Activated CD4-positive, alpha-beta T cell treated with anti-CD3 and anti-CD28 coated beads for 24 hours (primary cell): Measurements from ENCODE around the gene GPX8.

Experiments used
- DNase-seq, 2 donors: peaks; one replicate each; pipeline ENCODE4 v3.0.0-alpha.2; 2020; ENCODE audit warnings: low read depth in 2 of 2

The GPX8 gene

DNA sequence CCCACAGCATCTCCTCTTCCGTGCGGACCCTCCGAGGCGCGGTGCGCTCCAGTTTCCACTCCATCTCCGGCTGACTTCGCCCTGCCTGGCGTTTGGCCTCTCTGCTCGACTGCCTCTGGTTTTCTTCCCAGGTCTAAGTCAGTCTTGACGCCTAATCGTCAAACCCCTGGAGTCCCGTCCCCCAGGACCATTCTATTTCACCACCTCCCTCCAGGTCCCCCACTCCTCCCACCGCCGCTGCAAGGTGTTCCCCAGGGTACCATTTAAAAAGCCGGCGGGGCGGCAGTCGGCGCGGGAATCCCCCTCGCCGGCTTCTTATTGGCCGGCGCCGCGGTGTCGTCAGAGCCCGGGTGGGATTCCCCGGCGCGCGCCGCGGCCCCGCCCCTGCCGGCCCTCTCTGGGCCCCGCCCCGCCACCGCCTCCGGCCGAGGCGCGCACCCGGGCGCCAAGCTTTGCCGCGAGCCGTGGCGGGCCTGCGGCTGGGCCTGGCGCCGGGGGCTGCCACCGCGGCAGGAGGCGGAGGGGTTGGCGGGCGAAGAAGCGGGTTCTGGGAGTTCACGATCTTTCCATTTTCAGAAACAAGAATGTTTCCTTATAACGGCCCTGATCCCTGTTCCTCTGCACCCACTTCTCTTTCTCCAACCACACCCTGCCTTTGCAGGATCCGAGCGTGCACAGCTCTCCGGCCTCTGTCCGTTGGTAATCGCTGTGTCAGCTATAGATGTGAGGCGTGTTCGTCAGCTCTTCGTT is 13.1 kb downstream of the GPX8 start, which contains the start of gene CDC20B:
Gene CDC20B (minus strand): TSS at position 241 of the 750 bp plus-strand sequence. CDS start 177 bp downstream, at position 64.
- DNase-seq = peak; percentile 55 to 64

DNA sequence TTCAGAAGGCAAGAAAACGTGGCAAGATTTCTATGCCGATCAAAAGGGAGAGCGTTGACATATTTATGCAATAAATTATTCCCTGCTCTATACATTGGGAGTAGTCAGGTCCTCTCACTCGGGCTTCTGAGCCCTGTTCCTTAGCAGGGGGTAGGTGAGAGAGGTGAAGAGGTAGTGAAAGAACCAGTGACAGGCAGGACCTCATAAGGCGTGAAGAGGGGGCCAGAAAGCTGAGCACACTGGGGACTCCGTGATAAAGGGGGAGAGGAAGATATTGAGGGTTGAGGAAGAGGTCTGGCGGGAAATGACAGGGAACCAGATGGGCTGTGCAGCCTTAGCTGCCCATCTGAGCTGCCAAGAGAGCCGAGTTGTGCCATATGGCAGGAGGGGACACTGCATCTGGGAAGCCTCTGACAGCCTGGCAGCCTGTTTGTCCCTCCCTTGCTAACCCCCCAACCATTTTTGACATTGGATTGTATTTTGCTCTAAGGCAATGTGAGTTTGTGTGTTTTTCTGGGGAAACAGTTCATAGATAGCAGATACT is 13.8 kb downstream of the GPX8 start:
- no peak for DNase-seq

DNA sequence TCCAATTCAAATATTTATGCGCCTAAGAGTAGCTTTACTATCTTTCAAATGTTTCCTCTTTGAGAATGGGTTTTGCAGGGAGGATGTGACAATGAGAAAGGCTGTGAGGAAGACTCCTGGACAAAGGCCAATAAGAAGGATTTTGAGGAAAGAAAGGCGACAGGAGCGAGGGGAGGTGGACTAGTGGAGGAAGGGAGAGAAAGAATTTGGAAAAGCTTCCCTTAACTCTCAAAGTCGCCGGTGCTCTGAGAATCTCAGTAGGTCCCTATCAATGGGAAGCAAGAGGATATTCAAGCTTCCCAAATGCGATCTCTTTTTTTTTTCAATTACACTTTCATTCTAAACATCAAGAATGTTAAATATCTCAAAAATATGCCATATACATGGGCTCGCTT is 15.8 kb downstream of the GPX8 start:
- no peak for DNase-seq

DNA sequence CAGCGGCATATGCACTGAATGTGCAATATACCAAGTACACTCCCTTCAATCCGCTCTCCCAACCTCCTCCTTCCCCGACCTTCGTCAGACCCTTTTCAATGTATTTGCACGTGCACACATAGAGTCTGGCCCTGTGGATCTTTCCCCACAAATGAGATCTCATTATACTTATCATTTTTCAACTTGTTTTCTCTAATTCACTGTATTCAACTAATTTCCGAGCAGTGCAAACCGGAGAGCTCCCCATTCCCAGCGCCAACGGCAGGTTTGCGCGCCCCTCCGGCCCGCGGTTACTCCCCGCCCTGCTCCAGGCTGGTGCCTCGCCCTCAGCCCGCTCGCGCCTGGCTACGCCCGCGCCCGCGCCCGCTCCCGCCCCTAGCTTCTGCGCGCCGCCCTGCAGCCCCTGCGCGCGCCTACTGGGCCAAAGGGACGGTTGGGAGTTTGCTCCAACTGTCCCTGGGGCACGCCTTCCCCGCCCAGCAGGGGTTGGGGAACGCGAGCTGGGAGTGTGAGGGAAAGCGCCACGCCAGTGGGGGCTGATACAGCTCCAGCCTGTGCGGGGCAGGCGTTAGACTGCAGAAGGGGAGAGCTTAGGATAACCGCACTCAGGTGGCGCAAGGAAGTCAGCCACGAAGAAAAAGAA is 16.3 kb downstream of the GPX8 start:
- no peak for DNase-seq

DNA sequence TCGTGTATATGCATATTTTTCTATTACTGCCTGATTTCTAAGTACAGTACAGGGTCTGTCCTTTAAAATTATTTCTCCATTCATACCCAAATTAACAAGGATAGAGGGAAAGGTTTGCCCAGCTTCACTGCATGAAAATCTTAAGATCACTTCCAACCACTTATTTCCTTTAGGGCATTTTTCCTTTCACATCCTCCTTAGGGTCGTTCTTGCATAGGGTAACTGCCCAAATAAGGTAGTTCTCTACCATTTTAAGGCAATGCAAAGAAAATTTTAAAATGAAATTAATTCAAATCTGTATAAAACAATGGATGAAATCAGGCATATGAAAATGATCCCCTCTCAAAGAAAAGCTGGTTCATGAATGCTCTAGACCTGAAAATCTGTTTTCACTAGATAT is 17.1 kb downstream of the GPX8 start:
- no peak for DNase-seq

DNA sequence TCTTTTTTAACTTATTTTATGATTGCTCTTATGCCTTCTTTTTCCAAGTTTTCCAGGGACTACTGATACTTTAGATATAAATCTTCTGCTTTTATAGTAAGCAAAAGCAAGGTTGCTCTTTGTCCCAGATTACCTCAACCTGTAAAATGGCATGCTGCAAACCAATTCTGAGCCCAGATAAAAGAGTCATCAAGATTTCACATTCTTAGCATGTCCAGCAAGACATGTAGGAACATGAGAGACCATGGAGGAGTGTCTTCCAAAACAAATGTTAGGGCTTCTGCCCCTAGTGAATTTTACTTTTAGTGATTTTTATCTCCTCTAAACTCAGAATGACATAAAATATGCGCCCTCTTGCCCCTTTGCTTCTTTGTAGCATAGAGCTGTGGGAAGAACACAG is 20.0 kb downstream of the GPX8 start:
- DNase-seq = no peak

DNA sequence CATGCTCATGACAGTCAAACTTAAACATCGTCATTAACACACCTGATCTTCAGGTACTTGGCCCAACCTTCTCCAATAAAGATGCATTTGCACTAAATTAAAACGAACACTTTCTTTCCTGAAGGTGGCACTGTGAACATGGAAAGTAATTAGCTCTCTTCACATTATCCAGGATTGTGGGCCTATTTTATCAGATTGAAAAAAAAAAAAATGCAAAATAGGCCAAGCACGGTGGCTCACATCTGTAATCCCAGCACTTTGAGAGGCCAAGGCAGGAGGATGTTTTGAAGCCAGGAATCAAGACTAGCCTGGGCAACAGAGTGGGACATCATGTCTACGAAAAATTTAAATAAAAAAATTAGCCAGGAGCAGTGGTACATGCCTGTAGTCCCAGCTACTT is 27.4 kb downstream of the GPX8 start:
- DNase-seq = no peak

DNA sequence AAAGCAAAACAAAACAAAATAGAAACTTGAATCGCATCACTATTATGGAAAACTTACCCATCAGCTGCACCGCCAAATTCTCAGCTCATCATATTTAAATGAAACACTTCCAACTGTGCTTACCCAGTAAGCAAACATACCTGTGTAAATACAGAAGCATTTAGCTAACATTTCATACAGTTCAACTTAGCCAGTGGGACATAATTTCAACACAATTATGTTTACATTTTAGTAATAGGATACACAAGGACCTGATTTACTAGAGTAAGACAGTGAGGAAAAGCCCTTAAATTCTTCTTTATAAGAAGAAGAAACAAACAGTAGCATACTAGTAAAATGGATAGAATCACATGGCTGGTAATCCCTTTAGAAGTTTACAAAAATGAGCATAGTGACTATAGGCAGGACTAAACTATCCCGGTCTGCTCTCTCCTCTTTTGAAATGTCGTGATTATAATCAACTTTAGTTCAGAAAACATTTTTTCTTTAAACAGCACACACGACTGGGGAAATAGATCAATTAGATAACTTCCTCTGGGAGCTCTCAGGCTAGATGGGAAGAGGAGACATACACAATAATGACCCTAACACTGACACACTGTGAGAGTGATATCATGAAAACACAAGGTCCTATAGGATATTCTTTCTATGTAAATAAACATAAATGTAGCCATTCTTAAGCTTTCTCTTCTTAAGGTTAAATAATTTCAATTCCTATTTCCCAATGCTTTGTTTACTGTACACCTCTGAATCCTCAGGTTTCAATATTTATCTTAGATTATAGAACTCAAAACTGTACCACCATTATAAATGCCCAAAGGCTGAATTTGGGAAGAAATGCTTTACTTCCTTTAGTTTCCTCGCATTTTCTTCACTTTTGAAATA is 28.9 kb downstream of the GPX8 start:
- DNase-seq = no peak

DNA sequence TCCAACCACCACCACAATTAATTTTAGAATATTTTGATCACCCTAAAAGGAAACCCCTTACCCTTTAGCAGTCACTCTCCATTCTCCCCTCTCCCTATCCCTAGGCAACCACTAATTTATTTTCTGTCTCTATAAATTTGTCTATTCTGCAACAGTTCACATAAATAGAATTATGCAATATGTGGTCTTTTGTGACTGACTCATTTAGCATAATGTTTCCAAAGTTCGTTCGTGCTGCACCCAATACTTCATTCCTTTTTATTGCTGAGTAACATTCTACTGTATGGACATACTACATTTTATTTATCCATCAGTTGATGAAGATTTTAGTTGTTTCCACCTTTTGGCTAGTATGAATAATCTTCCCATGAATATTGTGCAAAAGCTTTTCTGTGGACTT is 31.2 kb downstream of the GPX8 start:
- DNase-seq = no peak

DNA sequence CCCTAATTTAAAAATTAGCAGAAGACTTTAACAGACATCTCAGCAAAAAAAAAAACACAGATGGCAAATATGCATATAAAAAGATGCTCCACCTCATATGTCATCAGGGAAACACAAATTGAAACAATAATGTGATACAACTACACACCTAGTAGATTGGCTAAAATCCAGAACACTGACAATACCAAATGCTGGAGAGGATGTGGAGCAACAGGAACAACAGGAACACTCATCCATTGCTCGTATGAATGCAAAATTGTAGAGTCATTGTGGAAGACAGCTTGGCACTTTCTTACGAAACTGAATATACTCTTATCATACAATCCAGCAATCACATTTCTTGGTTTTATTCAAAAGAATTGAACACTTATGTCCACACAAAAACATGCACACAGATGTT is 45.0 kb downstream of the GPX8 start:
- DNase-seq = no peak

DNA sequence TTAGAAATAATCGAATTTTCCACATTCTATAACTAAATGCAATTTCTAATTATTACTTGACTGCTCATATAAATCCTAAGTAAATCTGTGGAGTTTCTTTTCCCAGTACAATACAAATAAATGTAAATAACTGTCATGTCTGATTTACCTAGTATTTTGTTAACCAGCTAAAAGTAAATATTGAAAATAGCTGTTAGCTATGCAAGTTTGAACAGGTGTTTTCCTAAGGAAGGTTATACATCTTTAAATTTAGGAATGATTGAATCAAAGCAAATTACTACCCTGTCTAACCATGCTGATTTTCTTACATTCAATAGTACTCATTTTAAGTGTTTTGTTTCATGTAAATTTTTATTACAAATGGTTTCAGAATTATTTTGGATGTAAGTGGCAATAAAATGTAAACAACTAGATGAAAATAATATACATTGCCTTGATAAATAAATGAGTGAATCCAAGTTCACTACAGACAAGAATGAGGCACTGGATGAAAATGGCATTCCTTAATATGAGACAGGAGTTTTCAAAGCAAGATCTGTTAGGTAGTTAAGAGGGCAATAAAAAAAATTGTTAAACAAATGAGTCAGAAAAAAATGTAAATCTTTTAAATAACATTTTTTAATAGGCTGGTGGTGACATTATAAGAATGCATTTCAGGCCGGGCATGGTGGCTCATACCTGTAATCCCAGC is 51.4 kb downstream of the GPX8 start:
- no peak for DNase-seq
